WTC11 (cell line): ENCODE data around the gene ADIPOR2. TPM values are rescaled to one million over a fixed set of nuclear protein-coding genes. Genes with fewer than 3 reads are reported as not detected.

Experiments
- ATAC-seq: fragments of 200-7000 bp; cut with Tn5 transposase; 2 replicates; pipeline ENCODE4 v1.10.0; 2021; ENCODE audit warnings: mild to moderate bottlenecking, moderate library complexity
- CTCF ChIA-PET: fragments of 300-600 bp; sonication (Branson Sonifier 250); formaldehyde crosslinking; loops from one replicate; lab custom pipeline; 2021; ENCODE audit warnings: antibody characterized with exemption; lab: Charles Lee
- POLR2A ChIA-PET: fragments of 350-600 bp; sonication (Branson Sonifier 250); formaldehyde crosslinking; loops from one replicate; lab custom pipeline; 2021; ENCODE audit warnings: antibody characterized with exemption; lab: Charles Lee
- DNase-seq: peaks from one replicate; pipeline ENCODE4 v3.0.0; 2021; ENCODE audit warnings: low spot score
- H3K27ac Mint-ChIP-seq: 2 replicates; pipeline ENCODE4 v1.8.0; 2021; ENCODE audit warnings: mixed read lengths
- H3K27me3 Mint-ChIP-seq: 2 replicates; pipeline ENCODE4 v1.8.0; 2021; ENCODE audit warnings: low read depth, mild to moderate bottlenecking, moderate library complexity, mixed read lengths
- H3K36me3 Mint-ChIP-seq: 2 replicates; pipeline ENCODE4 v1.8.0; 2021; ENCODE audit warnings: mixed read lengths
- H3K4me1 Mint-ChIP-seq: 2 replicates; pipeline ENCODE4 v1.8.0; 2022; ENCODE audit warnings: mixed read lengths
- H3K4me3 Mint-ChIP-seq: 2 replicates; pipeline ENCODE4 v1.8.0; 2021; ENCODE audit warnings: mild to moderate bottlenecking, moderate library complexity, mixed read lengths
- H3K9me3 Mint-ChIP-seq: 2 replicates; pipeline ENCODE4 v1.8.0; 2021; ENCODE audit warnings: mixed read lengths
- ATF6 ChIP-seq: sonication (generic); formaldehyde crosslinking; IDR thresholded peaks from 2 replicates; pipeline ENCODE4 v1.8.1; 2023; ENCODE audit warnings: mild to moderate bottlenecking, missing genetic modification reagents
- ESRRA ChIP-seq: sonication (generic); formaldehyde crosslinking; IDR thresholded peaks from 2 replicates; pipeline ENCODE4 v1.8.1; 2022; ENCODE audit warnings: mild to moderate bottlenecking, missing genetic modification reagents, borderline replicate concordance
- ETV6 ChIP-seq: sonication (generic); formaldehyde crosslinking; IDR thresholded peaks from 2 replicates; pipeline ENCODE4 v1.8.1; 2022; ENCODE audit warnings: mild to moderate bottlenecking, missing genetic modification reagents
- FOXP1 ChIP-seq: sonication (generic); formaldehyde crosslinking; IDR thresholded peaks from 2 replicates; pipeline ENCODE4 v1.8.0; 2022; ENCODE audit warnings: missing genetic modification reagents, mild to moderate bottlenecking, moderate library complexity, borderline replicate concordance
- KAT7 ChIP-seq: sonication (generic); formaldehyde crosslinking; IDR thresholded peaks from 2 replicates; pipeline ENCODE4 v1.8.1; 2023; ENCODE audit warnings: missing genetic modification reagents, mild to moderate bottlenecking, borderline replicate concordance
- MAX ChIP-seq: sonication (generic); formaldehyde crosslinking; IDR thresholded peaks from 2 replicates; pipeline ENCODE4 v1.8.0; 2022; ENCODE audit warnings: mild to moderate bottlenecking, missing genetic modification reagents
- MLX ChIP-seq: sonication (generic); formaldehyde crosslinking; IDR thresholded peaks from 2 replicates; pipeline ENCODE4 v1.8.1; 2023; ENCODE audit warnings: mild to moderate bottlenecking, missing genetic modification reagents, moderate library complexity
- NR1H2 ChIP-seq: sonication (generic); formaldehyde crosslinking; IDR thresholded peaks from 2 replicates; pipeline ENCODE4 v1.9.0; 2021; ENCODE audit warnings: mild to moderate bottlenecking, moderate library complexity, missing genetic modification reagents
- RELA ChIP-seq: sonication (generic); formaldehyde crosslinking; IDR thresholded peaks from 2 replicates; pipeline ENCODE4 v1.8.1; 2022; ENCODE audit warnings: missing genetic modification reagents, mild to moderate bottlenecking, borderline replicate concordance
- RORB ChIP-seq: fragments of 250-450 bp; sonication (Bioruptor Pico); IDR thresholded peaks from 2 replicates; pipeline ENCODE4 v1.9.0; 2021; ENCODE audit warnings: mild to moderate bottlenecking
- TCF7 ChIP-seq: sonication (generic); formaldehyde crosslinking; IDR thresholded peaks from 2 replicates; pipeline ENCODE4 v1.8.0; 2022; ENCODE audit warnings: mild to moderate bottlenecking, low read depth, missing genetic modification reagents, moderate library complexity
- TEAD1 ChIP-seq: sonication (generic); formaldehyde crosslinking; IDR thresholded peaks from 2 replicates; pipeline ENCODE4 v1.8.0; 2022; ENCODE audit warnings: mild to moderate bottlenecking, missing genetic modification reagents
- ZNF281 ChIP-seq: sonication (generic); formaldehyde crosslinking; IDR thresholded peaks from 2 replicates; pipeline ENCODE4 v1.8.0; 2023; ENCODE audit warnings: mild to moderate bottlenecking, missing genetic modification reagents
- ZNF317 ChIP-seq: sonication (generic); formaldehyde crosslinking; IDR thresholded peaks from 2 replicates; pipeline ENCODE4 v1.8.1; 2023; ENCODE audit warnings: low read depth, mild to moderate bottlenecking, moderate library complexity, missing genetic modification reagents, borderline replicate concordance
- ZNF416 ChIP-seq: fragments of 250-450 bp; sonication (Bioruptor Pico); IDR thresholded peaks from 2 replicates; pipeline ENCODE4 v1.9.0; 2021; ENCODE audit warnings: mild to moderate bottlenecking, inconsistent platforms
- ZNF671 ChIP-seq: fragments of 250-450 bp; sonication (Bioruptor Pico); IDR thresholded peaks from 2 replicates; pipeline ENCODE4 v1.8.0; 2021; ENCODE audit warnings: mild to moderate bottlenecking
- total RNA-seq: library from RNA; stranded (reverse); gene quantifications from 3 replicates; pipeline ENCODE4 v1.2.3, GENCODE V29; 2021
- TF ChIP-seq, protein P1 (sequence below): fragments of 250-450 bp; sonication (Bioruptor Pico); IDR thresholded peaks from 2 replicates; pipeline ENCODE4 v1.9.0; 2021; ENCODE audit warnings: moderate library complexity, mild to moderate bottlenecking, inconsistent platforms, borderline replicate concordance
- TF ChIP-seq, protein P2 (sequence below): sonication (generic); formaldehyde crosslinking; IDR thresholded peaks from 2 replicates; pipeline ENCODE4 v1.8.1; 2022; ENCODE audit warnings: mild to moderate bottlenecking, moderate library complexity, missing genetic modification reagents
- TF ChIP-seq, protein P3 (sequence below): sonication (generic); formaldehyde crosslinking; IDR thresholded peaks from 2 replicates; pipeline ENCODE4 v1.8.1; 2022; ENCODE audit warnings: mild to moderate bottlenecking, missing genetic modification reagents, moderate library complexity, borderline replicate concordance
- TF ChIP-seq, protein P4 (sequence below): sonication (generic); formaldehyde crosslinking; IDR thresholded peaks from 2 replicates; pipeline ENCODE4 v1.8.0; 2023; ENCODE audit warnings: missing genetic modification reagents

The ADIPOR2 gene
- total RNA-seq, 1 experiment from 2014 or later = 38.4 TPM

- POLR2A ChIA-PET = no interaction called here
- TF ChIP-seq RORB (CRISPR knock-in tag) = no peak
- no peak for TF ChIP-seq NR1H2 (CRISPR knock-in tag)
- TF ChIP-seq ESRRA = no peak
- TF ChIP-seq ETV6 (CRISPR knock-in tag) = no peak
- no peak for TF ChIP-seq FOXP1 (CRISPR knock-in tag)
- TF ChIP-seq, protein P1, sequence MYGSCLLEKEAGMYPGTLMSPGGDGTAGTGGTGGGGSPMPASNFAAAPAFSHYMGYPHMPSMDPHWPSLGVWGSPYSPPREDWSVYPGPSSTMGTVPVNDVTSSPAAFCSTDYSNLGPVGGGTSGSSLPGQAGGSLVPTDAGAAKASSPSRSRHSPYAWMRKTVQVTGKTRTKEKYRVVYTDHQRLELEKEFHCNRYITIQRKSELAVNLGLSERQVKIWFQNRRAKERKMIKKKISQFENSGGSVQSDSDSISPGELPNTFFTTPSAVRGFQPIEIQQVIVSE (CRISPR knock-in tag) = no peak
- no peak for ATAC-seq
- no peak overlapping the region for H3K4me3 Mint-ChIP-seq
- H3K27ac Mint-ChIP-seq = no peak overlapping the region
- no peaks in the 10 kb centered on the region for H3K36me3 Mint-ChIP-seq
- DNase-seq = peak; percentile 5
- no peaks in the 10 kb centered on the region for H3K27me3 Mint-ChIP-seq
- CTCF ChIA-PET = interaction anchor here (0.9 kb wide), 1 partner anchor 117 kb away, joined by 4 read pairs; no protein-coding TSS in a partner anchor
- H3K4me1 Mint-ChIP-seq = peaks cover 6% of the 10 kb centered on the region; the same call in 1 of the 2 replicates
- H3K9me3 Mint-ChIP-seq = 0 out of 2 replicates have a peak, but pooled peaks cover 3% of the 10 kb centered on the region
These were observed 114.7 kb downstream of the ADIPOR2 start for GRCh38 chr12:1805441-1806081.

DNA sequence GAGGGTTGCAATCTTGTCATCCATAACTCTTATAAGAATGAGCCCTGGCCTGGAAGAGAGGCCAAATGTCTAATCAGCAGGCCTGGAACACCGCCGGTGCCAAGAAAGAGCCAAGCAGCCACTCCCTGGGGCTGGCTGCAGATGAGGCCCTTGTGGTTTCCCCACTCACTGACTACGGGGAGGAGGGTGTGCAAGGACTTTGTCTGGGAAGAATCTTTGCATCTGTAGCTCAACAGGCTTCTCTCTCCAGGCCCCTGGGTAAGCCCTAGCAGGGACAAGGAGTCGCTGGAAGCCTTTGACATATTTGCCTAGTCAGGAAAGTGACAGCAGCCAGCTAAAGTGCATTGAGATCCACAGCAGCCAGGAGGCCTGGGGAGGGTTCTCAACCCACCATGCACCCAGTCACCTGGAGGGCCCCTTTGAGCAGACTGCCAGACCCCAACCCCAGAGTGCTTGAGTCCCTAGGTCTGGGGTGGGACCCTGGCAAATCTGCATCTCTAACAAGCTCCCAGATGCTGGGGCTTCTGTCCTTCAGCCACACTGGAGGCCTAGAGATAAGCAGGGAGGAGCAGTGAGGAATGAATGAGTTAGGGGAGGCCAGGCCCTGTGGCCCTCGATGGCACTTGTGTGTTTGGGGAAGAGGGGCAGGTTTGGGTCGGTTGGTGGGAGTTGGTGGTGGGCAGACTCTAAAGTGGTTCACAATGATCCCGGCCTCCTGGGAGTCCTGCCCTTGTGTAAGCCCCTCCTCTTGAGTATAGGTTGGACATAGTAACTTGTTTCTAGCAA lies 115.6 kb downstream of the ADIPOR2 start:
- peak; percentile 4 for DNase-seq
- POLR2A ChIA-PET = no interaction called here
- Mint-ChIP-seq H3K27me3 (no peaks in the 10 kb centered on the region), H3K27ac (no peak overlapping the region), H3K9me3 (0 out of 2 replicates have a peak, but pooled peaks cover 3% of the 10 kb centered on the region), H3K4me3 (no peak overlapping the region), H3K4me1 (peaks cover 6% of the 10 kb centered on the region; the same call in 1 of the 2 replicates), H3K36me3 (no peaks in the 10 kb centered on the region)
- CTCF ChIA-PET = no interaction called here
- no peak for ATAC-seq
- TF ChIP-seq ATF6 (CRISPR knock-in tag) (no peak), ZNF671 (CRISPR knock-in tag) (no peak), TEAD1 (CRISPR knock-in tag) (no peak), ZNF317 (no peak), MLX (CRISPR knock-in tag) (no peak), ZNF416 (no peak), MAX (no peak), KAT7 (CRISPR knock-in tag) (no peak), RELA (CRISPR knock-in tag) (no peak), ZNF281 (CRISPR knock-in tag) (no peak), TCF7 (CRISPR knock-in tag) (no peak)
- TF ChIP-seq, protein P2, sequence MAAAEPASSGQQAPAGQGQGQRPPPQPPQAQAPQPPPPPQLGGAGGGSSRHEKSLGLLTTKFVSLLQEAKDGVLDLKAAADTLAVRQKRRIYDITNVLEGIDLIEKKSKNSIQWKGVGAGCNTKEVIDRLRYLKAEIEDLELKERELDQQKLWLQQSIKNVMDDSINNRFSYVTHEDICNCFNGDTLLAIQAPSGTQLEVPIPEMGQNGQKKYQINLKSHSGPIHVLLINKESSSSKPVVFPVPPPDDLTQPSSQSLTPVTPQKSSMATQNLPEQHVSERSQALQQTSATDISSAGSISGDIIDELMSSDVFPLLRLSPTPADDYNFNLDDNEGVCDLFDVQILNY (CRISPR knock-in tag) = no peak
- TF ChIP-seq, protein P3, sequence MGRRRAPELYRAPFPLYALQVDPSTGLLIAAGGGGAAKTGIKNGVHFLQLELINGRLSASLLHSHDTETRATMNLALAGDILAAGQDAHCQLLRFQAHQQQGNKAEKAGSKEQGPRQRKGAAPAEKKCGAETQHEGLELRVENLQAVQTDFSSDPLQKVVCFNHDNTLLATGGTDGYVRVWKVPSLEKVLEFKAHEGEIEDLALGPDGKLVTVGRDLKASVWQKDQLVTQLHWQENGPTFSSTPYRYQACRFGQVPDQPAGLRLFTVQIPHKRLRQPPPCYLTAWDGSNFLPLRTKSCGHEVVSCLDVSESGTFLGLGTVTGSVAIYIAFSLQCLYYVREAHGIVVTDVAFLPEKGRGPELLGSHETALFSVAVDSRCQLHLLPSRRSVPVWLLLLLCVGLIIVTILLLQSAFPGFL (CRISPR knock-in tag) = no peak
- TF ChIP-seq, protein P4, sequence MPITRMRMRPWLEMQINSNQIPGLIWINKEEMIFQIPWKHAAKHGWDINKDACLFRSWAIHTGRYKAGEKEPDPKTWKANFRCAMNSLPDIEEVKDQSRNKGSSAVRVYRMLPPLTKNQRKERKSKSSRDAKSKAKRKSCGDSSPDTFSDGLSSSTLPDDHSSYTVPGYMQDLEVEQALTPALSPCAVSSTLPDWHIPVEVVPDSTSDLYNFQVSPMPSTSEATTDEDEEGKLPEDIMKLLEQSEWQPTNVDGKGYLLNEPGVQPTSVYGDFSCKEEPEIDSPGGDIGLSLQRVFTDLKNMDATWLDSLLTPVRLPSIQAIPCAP (CRISPR knock-in tag) = no peak
